WI38 (cell line): Measurements from ENCODE around the gene MYO7A.

Experiments used
- H3K4me3 ChIP-seq: 2 replicates; pipeline ENCODE4 v1.5.1; 2011; ENCODE audit warnings: low read depth, mild to moderate bottlenecking, control low read depth, low read length
- TF ChIP-seq, protein P1 (sequence below): IDR thresholded peaks from 2 replicates; pipeline ENCODE4 v1.5.1; 2012; ENCODE audit warnings: low read depth, mild to moderate bottlenecking, control low read depth, low read length

Gene MYO7A

DNA sequence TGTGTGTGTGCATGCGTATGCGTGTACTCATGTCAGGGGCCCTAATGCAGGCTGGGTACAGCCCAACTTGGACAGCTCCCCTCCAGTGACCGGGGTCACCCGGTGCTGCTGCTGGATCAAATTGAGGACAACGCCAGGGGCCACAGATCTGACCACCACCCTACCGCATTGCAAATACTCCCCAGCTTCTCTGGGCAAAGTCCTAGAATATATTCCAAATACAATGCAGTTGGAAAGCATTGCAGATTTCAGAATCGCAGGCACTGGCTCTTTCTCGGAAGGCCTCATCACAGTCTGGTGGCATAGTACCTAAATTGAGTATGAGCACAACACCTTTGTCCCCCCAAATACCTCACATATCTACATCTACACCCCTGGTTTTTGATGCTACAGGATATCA lies 43.2 kb downstream of the MYO7A start:
- H3K4me3 ChIP-seq = no peak overlapping the region
- TF ChIP-seq, protein P1, sequence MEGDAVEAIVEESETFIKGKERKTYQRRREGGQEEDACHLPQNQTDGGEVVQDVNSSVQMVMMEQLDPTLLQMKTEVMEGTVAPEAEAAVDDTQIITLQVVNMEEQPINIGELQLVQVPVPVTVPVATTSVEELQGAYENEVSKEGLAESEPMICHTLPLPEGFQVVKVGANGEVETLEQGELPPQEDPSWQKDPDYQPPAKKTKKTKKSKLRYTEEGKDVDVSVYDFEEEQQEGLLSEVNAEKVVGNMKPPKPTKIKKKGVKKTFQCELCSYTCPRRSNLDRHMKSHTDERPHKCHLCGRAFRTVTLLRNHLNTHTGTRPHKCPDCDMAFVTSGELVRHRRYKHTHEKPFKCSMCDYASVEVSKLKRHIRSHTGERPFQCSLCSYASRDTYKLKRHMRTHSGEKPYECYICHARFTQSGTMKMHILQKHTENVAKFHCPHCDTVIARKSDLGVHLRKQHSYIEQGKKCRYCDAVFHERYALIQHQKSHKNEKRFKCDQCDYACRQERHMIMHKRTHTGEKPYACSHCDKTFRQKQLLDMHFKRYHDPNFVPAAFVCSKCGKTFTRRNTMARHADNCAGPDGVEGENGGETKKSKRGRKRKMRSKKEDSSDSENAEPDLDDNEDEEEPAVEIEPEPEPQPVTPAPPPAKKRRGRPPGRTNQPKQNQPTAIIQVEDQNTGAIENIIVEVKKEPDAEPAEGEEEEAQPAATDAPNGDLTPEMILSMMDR = no peak

DNA sequence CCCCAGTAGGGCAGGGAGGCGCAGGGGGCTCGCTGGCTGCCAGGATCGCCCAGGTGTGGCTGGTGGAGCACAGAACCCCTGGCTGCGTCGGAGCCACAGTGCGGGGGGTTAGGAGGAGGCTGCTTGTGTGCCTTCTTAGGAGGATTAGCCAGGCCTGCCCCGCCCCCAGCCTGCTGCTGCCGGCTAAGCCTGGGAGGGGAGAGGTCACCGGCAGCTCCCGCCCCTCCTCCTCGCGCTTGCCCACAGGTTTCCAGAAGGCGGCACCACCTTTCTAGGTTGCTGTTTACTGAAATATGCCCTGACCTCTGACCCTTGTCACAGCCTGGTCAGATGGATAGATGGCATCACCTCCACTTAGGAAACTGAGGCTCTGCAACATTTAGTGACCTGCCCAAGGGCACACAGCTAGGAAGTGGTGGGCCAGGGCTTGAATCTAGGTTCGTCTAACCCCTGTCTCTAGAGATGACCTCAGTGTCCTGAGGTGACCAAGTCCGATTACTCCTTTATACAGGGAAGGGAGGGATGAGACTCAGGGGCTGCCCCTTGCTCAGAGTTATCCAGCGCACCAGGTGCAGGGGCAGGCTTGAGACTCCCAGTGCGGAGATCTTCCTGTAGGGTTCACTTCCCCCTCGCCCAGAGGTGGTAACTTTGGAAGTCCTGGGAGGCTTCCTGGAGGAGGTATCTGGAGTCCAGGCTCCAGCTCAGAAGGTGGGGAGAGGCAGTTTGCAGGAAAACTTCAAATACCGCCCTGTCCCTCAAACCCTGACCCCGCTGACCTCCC lies 44.0 kb downstream of the MYO7A start:
- H3K4me3 ChIP-seq = no peak overlapping the region
- TF ChIP-seq, protein P1 = no peak

DNA sequence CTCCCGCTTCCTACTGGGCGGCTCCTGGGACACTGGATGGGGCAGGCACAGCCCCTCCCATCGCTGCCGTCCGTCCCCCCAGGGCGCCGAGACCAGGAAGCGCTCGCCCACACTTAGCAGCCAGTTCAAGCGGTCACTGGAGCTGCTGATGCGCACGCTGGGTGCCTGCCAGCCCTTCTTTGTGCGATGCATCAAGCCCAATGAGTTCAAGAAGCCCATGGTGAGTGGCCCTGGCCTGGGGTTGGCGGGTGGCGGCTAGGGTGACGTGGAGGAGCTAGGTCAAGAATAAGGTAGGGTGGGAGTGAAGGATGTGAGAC lies 44.6 kb downstream of the MYO7A start:
- H3K4me3 ChIP-seq = no peak overlapping the region
- TF ChIP-seq, protein P1 = no peak

DNA sequence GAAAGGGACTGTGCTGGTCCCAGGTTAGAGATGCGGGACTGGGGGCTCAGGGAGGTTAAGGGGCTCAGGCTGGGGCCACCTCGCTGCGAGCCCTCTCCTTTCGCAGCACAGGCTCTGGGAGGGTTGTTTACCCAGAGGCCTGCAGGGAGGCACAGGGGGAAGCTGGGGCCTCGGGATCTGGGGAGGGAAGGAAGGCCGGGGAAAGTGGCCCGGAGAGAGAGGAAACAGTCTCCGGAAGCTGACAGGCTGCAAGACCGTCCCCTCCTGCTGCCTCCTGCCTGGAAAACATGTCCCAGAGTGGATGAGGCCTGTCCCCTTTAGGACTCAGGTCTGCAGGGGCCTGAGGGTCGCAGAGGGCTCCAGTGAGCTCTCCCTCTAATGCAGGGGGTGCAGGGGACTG lies 45.4 kb downstream of the MYO7A start:
- no peak overlapping the region for H3K4me3 ChIP-seq
- TF ChIP-seq, protein P1 = no peak

DNA sequence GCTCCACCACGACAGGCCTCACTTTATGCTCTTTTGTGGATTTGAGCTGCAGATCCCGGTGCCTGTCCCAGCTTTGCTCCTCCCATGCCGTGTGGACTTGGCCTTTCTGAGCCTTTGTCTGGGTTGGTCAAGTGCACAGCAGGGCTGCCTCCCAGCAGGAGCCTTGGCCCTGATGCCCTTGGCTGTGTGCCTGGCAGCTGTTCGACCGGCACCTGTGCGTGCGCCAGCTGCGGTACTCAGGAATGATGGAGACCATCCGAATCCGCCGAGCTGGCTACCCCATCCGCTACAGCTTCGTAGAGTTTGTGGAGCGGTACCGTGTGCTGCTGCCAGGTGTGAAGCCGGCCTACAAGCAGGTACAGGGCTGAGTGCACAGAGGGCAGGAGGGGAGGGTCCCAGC lies 46.5 kb downstream of the MYO7A start:
- TF ChIP-seq, protein P1 = no peak
- no peak overlapping the region for H3K4me3 ChIP-seq

DNA sequence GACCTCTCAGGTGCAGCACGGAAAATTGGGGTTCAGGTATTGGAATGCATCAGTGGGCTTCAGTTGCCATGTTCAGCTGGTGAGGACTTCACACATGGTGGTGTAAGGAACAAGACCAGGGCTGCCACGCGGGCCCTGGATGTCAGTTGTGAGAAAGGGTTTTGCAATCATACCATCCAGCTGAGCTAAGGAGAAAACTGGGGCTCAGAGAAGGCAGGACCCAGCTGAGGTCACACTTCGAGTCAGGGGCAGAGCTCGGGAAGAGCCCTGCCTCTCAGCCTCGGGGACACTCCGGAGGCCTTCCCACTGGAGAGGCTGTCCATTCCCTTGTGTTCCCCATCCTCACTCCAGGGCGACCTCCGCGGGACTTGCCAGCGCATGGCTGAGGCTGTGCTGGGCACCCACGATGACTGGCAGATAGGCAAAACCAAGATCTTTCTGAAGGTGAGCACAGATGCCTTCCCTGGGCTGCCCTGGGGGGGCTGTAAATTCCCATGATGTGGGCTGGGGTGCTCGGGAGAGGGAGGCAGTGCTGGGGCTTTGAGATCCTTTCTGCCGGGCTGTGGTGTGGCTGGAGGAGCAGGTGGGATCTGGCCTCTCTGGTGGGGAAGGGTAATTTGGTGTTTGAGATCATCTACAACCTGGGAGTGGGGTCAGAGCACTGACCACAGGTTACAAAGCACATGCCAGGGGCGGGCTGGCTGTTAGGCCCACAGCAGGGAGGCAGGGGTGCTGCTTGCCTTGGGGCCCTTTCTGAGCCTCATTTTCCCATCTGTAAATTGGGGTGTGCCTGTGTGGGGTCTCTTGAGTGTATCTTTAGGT lies 47.2 kb downstream of the MYO7A start:
- TF ChIP-seq, protein P1 = no peak
- no peak overlapping the region for H3K4me3 ChIP-seq
